ENCODE results near the gene TRAF3.

The TRAF3 gene

GRCh38 chr14:102824832-102825231 is 47.6 kb downstream of the TRAF3 start:
- H3K23ac ChIP-seq (ENCODE audit: low read length): no peak overlapping the region
- peak in 1 of 2 donors; percentile 51 for DNase-seq
- no peak overlapping the region for H3K14ac ChIP-seq (ENCODE audit: low read length)
- peaks cover 2% of the 10 kb centered on the region for H3K9me3 ChIP-seq (ENCODE audit: insufficient read depth, low read depth, low read length)
- H3K18ac ChIP-seq (ENCODE audit: low read length): no peak overlapping the region
- H2AFZ ChIP-seq (ENCODE audit: insufficient read depth, low read length, poor library complexity): no peak overlapping the region
- H4K12ac ChIP-seq (ENCODE audit: low read depth, low read length): no peak overlapping the region
- no peaks in the 10 kb centered on the region for H3K27me3 ChIP-seq (ENCODE audit: insufficient read depth, low read length)
- H4K91ac ChIP-seq (ENCODE audit: low read depth, low read length): no peak overlapping the region
- no peak overlapping the region for H4K8ac ChIP-seq (ENCODE audit: low read depth, low read length)
- H3K36me3 ChIP-seq (ENCODE audit: control insufficient read depth in 1 of 2, insufficient read depth in 2 of 2, low read length in 2 of 2): peaks cover 0 to 4% of the 10 kb centered on the region in 2 experiments
- H2AK5ac ChIP-seq (ENCODE audit: low read length): no peak overlapping the region
- no peak overlapping the region for H3K4ac ChIP-seq (ENCODE audit: low read depth, low read length)
- H3K27ac ChIP-seq (ENCODE audit: low read depth, low read length): no peak overlapping the region
- no peak overlapping the region for H3K9ac ChIP-seq (ENCODE audit: low read length)
- no peak overlapping the region for H3K4me3 ChIP-seq (ENCODE audit: low read depth, low read length)
- H3K79me2 ChIP-seq (ENCODE audit: control insufficient read depth, insufficient read depth, low read length, poor library complexity): no peaks in the 10 kb centered on the region
- H2BK120ac ChIP-seq (ENCODE audit: insufficient read depth, low read length, poor library complexity): no peak overlapping the region
- no peak overlapping the region for H3K4me2 ChIP-seq (ENCODE audit: low read length)
- no peak overlapping the region for H2BK5ac ChIP-seq (ENCODE audit: low read depth, low read length, poor library complexity)
- WGBS (ENCODE audit: extremely low coverage, insufficient coverage, insufficient read length): no CpG with 5 or more reads among the region's 8 CpGs
- no peaks in the 10 kb centered on the region for H3K79me1 ChIP-seq (ENCODE audit: low read length)
- no peaks in the 10 kb centered on the region for H3K4me1 ChIP-seq (ENCODE audit: control insufficient read depth in 1 of 2, insufficient read depth in 2 of 2, low read length in 2 of 2)
- no peak overlapping the region for H2BK12ac ChIP-seq (ENCODE audit: low read length)

DNA sequence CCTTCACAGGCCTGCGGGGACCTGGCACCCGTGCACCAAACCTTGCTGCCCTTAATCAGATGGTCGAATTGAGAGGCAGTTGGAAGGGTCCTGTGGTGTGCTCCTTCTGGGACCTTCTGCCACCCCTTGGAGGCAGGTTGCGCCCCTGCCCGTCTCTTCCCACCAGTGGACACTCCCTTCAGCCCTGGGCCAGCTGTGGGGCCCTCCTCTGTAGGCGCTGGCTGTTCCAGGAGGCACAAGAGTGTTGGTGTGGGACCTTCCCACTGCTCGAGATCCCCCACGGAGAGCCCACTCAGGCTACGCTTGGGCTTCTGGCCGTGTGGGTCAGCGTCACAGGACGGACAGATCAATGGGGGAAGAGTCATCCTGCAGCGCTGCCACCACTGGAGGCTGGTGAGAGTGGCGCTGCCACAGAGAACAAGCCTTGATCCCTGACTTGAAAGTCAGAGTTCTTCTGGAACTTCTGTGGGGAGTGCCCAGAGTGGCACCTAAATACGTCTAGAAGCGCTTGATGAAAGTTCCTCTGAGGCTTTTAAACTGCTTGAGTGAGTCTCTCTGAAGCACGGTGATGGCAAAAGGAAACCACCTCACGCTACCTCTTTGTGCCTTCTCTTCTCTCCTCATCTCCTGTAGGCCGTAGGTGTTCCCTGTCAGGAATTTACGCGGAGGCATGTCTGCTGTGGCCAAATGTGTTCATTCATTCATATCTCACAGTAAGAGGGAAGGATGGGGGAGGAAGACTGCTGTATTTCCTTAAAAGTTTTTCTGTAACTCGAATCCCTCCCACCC is 48.3 kb downstream of the TRAF3 start:
- peaks cover 2% of the 10 kb centered on the region for H3K9me3 ChIP-seq (ENCODE audit: insufficient read depth, low read depth, low read length)
- no peaks in the 10 kb centered on the region for H3K27me3 ChIP-seq (ENCODE audit: insufficient read depth, low read length)
- no peak for DNase-seq
- no peak overlapping the region for H3K4me3 ChIP-seq (ENCODE audit: low read depth, low read length)
- WGBS (ENCODE audit: extremely low coverage, insufficient coverage, insufficient read length): no CpG with 5 or more reads among the region's 22 CpGs
- H2AK5ac ChIP-seq (ENCODE audit: low read length): no peak overlapping the region
- H3K4ac ChIP-seq (ENCODE audit: low read depth, low read length): no peak overlapping the region
- no peak overlapping the region for H2BK12ac ChIP-seq (ENCODE audit: low read length)
- no peaks in the 10 kb centered on the region for H3K79me1 ChIP-seq (ENCODE audit: low read length)
- peaks cover 0 to 4% of the 10 kb centered on the region in 2 experiments for H3K36me3 ChIP-seq (ENCODE audit: control insufficient read depth in 1 of 2, insufficient read depth in 2 of 2, low read length in 2 of 2)
- no peak overlapping the region for H3K18ac ChIP-seq (ENCODE audit: low read length)
- no peak overlapping the region for H2BK120ac ChIP-seq (ENCODE audit: insufficient read depth, low read length, poor library complexity)
- no peak overlapping the region for H3K23ac ChIP-seq (ENCODE audit: low read length)
- no peak overlapping the region for H3K27ac ChIP-seq (ENCODE audit: low read depth, low read length)
- H2AFZ ChIP-seq (ENCODE audit: insufficient read depth, low read length, poor library complexity): no peak overlapping the region
- no peak overlapping the region for H2BK5ac ChIP-seq (ENCODE audit: low read depth, low read length, poor library complexity)
- no peak overlapping the region for H4K8ac ChIP-seq (ENCODE audit: low read depth, low read length)
- no peak overlapping the region for H4K91ac ChIP-seq (ENCODE audit: low read depth, low read length)
- H3K79me2 ChIP-seq (ENCODE audit: control insufficient read depth, insufficient read depth, low read length, poor library complexity): no peaks in the 10 kb centered on the region
- H3K4me2 ChIP-seq (ENCODE audit: low read length): no peak overlapping the region
- H3K14ac ChIP-seq (ENCODE audit: low read length): no peak overlapping the region
- no peak overlapping the region for H4K12ac ChIP-seq (ENCODE audit: low read depth, low read length)
- peaks cover 0 to under 1% of the 10 kb centered on the region in 2 experiments for H3K4me1 ChIP-seq (ENCODE audit: control insufficient read depth in 1 of 2, insufficient read depth in 2 of 2, low read length in 2 of 2)
- H3K9ac ChIP-seq (ENCODE audit: low read length): no peak overlapping the region

DNA sequence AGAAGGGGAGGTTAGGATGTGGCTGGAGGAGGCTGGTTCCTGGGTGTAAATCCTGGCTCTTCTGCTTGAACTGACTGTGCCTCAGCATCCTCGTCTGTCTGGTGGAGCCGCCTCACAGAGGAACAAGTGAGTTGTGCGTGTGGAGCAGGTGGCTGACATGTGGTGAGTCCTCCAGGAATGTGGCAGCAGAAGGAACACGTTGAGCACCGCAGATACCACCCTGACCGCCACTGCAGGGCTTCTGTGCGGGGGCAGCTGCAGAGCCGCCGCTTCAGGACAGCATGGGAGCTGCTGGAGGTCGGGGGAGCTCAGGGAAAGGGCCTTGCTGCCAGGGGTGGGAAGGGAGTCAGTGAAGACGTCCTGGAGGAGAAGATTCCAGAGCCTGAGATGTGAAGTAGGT is 48.9 kb downstream of the TRAF3 start:
- H3K9me3 ChIP-seq (ENCODE audit: insufficient read depth, low read depth, low read length): peaks cover 2% of the 10 kb centered on the region
- no peaks in the 10 kb centered on the region for H3K79me2 ChIP-seq (ENCODE audit: control insufficient read depth, insufficient read depth, low read length, poor library complexity)
- peaks cover 0 to 2% of the 10 kb centered on the region in 2 experiments for H3K4me1 ChIP-seq (ENCODE audit: control insufficient read depth in 1 of 2, insufficient read depth in 2 of 2, low read length in 2 of 2)
- no peak overlapping the region for H4K91ac ChIP-seq (ENCODE audit: low read depth, low read length)
- no CpG with 5 or more reads among the region's 11 CpGs for WGBS (ENCODE audit: extremely low coverage, insufficient coverage, insufficient read length)
- H2BK12ac ChIP-seq (ENCODE audit: low read length): no peak overlapping the region
- no peak overlapping the region for H2BK5ac ChIP-seq (ENCODE audit: low read depth, low read length, poor library complexity)
- H3K4me2 ChIP-seq (ENCODE audit: low read length): no peak overlapping the region
- H2AFZ ChIP-seq (ENCODE audit: insufficient read depth, low read length, poor library complexity): no peak overlapping the region
- H3K27me3 ChIP-seq (ENCODE audit: insufficient read depth, low read length): no peaks in the 10 kb centered on the region
- H3K9ac ChIP-seq (ENCODE audit: low read length): no peak overlapping the region
- no peak overlapping the region for H4K12ac ChIP-seq (ENCODE audit: low read depth, low read length)
- no peak overlapping the region for H3K23ac ChIP-seq (ENCODE audit: low read length)
- H3K18ac ChIP-seq (ENCODE audit: low read length): peak overlapping the region; percentile 30
- no peak overlapping the region for H3K27ac ChIP-seq (ENCODE audit: low read depth, low read length)
- H3K36me3 ChIP-seq (ENCODE audit: control insufficient read depth in 1 of 2, insufficient read depth in 2 of 2, low read length in 2 of 2): peaks cover 2 to 4% of the 10 kb centered on the region in 2 experiments
- no peak overlapping the region for H2BK120ac ChIP-seq (ENCODE audit: insufficient read depth, low read length, poor library complexity)
- H4K8ac ChIP-seq (ENCODE audit: low read depth, low read length): no peak overlapping the region
- H3K4me3 ChIP-seq (ENCODE audit: low read depth, low read length): no peak overlapping the region
- no peaks in the 10 kb centered on the region for H3K79me1 ChIP-seq (ENCODE audit: low read length)
- no peak overlapping the region for H2AK5ac ChIP-seq (ENCODE audit: low read length)
- H3K14ac ChIP-seq (ENCODE audit: low read length): no peak overlapping the region
- DNase-seq: no peak
- H3K4ac ChIP-seq (ENCODE audit: low read depth, low read length): no peak overlapping the region

- peak; percentile 79 to 97 for DNase-seq
- H3K27ac ChIP-seq (ENCODE audit: low read depth, low read length): no peak overlapping the region
- H3K23ac ChIP-seq (ENCODE audit: low read length): no peak overlapping the region
- H3K14ac ChIP-seq (ENCODE audit: low read length): no peak overlapping the region
- peaks cover 0 to 2% of the 10 kb centered on the region in 2 experiments for H3K4me1 ChIP-seq (ENCODE audit: control insufficient read depth in 1 of 2, insufficient read depth in 2 of 2, low read length in 2 of 2)
- H4K8ac ChIP-seq (ENCODE audit: low read depth, low read length): no peak overlapping the region
- H3K9ac ChIP-seq (ENCODE audit: low read length): no peak overlapping the region
- no peak overlapping the region for H2AFZ ChIP-seq (ENCODE audit: insufficient read depth, low read length, poor library complexity)
- H3K27me3 ChIP-seq (ENCODE audit: insufficient read depth, low read length): no peaks in the 10 kb centered on the region
- no peak overlapping the region for H3K4ac ChIP-seq (ENCODE audit: low read depth, low read length)
- no peaks in the 10 kb centered on the region for H3K79me2 ChIP-seq (ENCODE audit: control insufficient read depth, insufficient read depth, low read length, poor library complexity)
- WGBS (ENCODE audit: extremely low coverage, insufficient coverage, insufficient read length): no CpG with 5 or more reads among the region's 25 CpGs
- peaks cover 2 to 4% of the 10 kb centered on the region in 2 experiments for H3K36me3 ChIP-seq (ENCODE audit: control insufficient read depth in 1 of 2, insufficient read depth in 2 of 2, low read length in 2 of 2)
- no peak overlapping the region for H3K4me2 ChIP-seq (ENCODE audit: low read length)
- no peak overlapping the region for H2BK12ac ChIP-seq (ENCODE audit: low read length)
- H2AK5ac ChIP-seq (ENCODE audit: low read length): no peak overlapping the region
- H4K91ac ChIP-seq (ENCODE audit: low read depth, low read length): no peak overlapping the region
- no peaks in the 10 kb centered on the region for H3K79me1 ChIP-seq (ENCODE audit: low read length)
- no peak overlapping the region for H3K18ac ChIP-seq (ENCODE audit: low read length)
- H2BK120ac ChIP-seq (ENCODE audit: insufficient read depth, low read length, poor library complexity): no peak overlapping the region
- peak overlapping the region; percentile 5 for H3K4me3 ChIP-seq (ENCODE audit: low read depth, low read length)
- peaks cover 2% of the 10 kb centered on the region for H3K9me3 ChIP-seq (ENCODE audit: insufficient read depth, low read depth, low read length)
- H2BK5ac ChIP-seq (ENCODE audit: low read depth, low read length, poor library complexity): no peak overlapping the region
- no peak overlapping the region for H4K12ac ChIP-seq (ENCODE audit: low read depth, low read length)
Measured at GRCh38 chr14:102826751-102827675, 49.8 kb downstream of the TRAF3 start.
